ENCODE measurements around the gene EHMT1.

Gene EHMT1

GRCh38 chr9:137815256-137816255, 196.8 kb downstream of the EHMT1 start:
- Histone ChIP-seq H3K27ac (ENCODE audit: low read depth, low read length) (no peak overlapping the region), H3K27me3 (ENCODE audit: control insufficient read depth, insufficient read depth, low read length) (no peaks in the 10 kb centered on the region), H3K4me3 (ENCODE audit: low read depth, low read length) (no peak overlapping the region), H3K4me1 (ENCODE audit: control insufficient read depth, insufficient read depth, low read length) (no peaks in the 10 kb centered on the region), H3K9me3 (ENCODE audit: control insufficient read depth, insufficient read depth, low read length) (peaks cover 13% of the 10 kb centered on the region), H3K36me3 (ENCODE audit: control insufficient read depth, insufficient read depth, low read length) (peaks cover 77% of the 10 kb centered on the region), H3K9ac (ENCODE audit: low read depth, low read length) (no peak overlapping the region)

- H3K36me3 ChIP-seq (ENCODE audit: control insufficient read depth, insufficient read depth, low read length) = peaks cover 78% of the 10 kb centered on the region
- H3K27ac ChIP-seq (ENCODE audit: low read depth, low read length) = no peak overlapping the region
- no peaks in the 10 kb centered on the region for H3K27me3 ChIP-seq (ENCODE audit: control insufficient read depth, insufficient read depth, low read length)
Observed at GRCh38 chr9:137816531-137817235, 197.9 kb downstream of the EHMT1 start.

GRCh38 chr9:137817236-137818200, 198.7 kb downstream of the EHMT1 start:
- no peak overlapping the region for H3K27ac ChIP-seq (ENCODE audit: low read depth, low read length)
- peaks cover 77% of the 10 kb centered on the region for H3K36me3 ChIP-seq (ENCODE audit: control insufficient read depth, insufficient read depth, low read length)

More at GRCh38 chr9:137816531-137817235, 197.9 kb downstream of the EHMT1 start:
- Histone ChIP-seq H3K9ac (ENCODE audit: low read depth, low read length) (no peak overlapping the region), H3K4me1 (ENCODE audit: control insufficient read depth, insufficient read depth, low read length) (no peaks in the 10 kb centered on the region), H3K4me3 (ENCODE audit: low read depth, low read length) (no peak overlapping the region), H3K9me3 (ENCODE audit: control insufficient read depth, insufficient read depth, low read length) (peaks cover 13% of the 10 kb centered on the region)

GRCh38 chr9:137818286-137818685, 199.5 kb downstream of the EHMT1 start:
- no peaks in the 10 kb centered on the region for H3K4me1 ChIP-seq (ENCODE audit: control insufficient read depth, insufficient read depth, low read length)
- H3K36me3 ChIP-seq (ENCODE audit: control insufficient read depth, insufficient read depth, low read length) = peaks cover 69% of the 10 kb centered on the region
- no peaks in the 10 kb centered on the region for H3K27me3 ChIP-seq (ENCODE audit: control insufficient read depth, insufficient read depth, low read length)
- peaks cover 13% of the 10 kb centered on the region for H3K9me3 ChIP-seq (ENCODE audit: control insufficient read depth, insufficient read depth, low read length)
- no peak overlapping the region for H3K27ac ChIP-seq (ENCODE audit: low read depth, low read length)
- no peak overlapping the region for H3K4me3 ChIP-seq (ENCODE audit: low read depth, low read length)
- H3K9ac ChIP-seq (ENCODE audit: low read depth, low read length) = no peak overlapping the region

More at GRCh38 chr9:137817236-137818200, 198.7 kb downstream of the EHMT1 start:
- H3K9me3 ChIP-seq (ENCODE audit: control insufficient read depth, insufficient read depth, low read length) = peaks cover 13% of the 10 kb centered on the region
- H3K27me3 ChIP-seq (ENCODE audit: control insufficient read depth, insufficient read depth, low read length) = no peaks in the 10 kb centered on the region
- H3K4me3 ChIP-seq (ENCODE audit: low read depth, low read length) = no peak overlapping the region
- no peaks in the 10 kb centered on the region for H3K4me1 ChIP-seq (ENCODE audit: control insufficient read depth, insufficient read depth, low read length)
- H3K9ac ChIP-seq (ENCODE audit: low read depth, low read length) = no peak overlapping the region

- Histone ChIP-seq H3K4me1 (ENCODE audit: control insufficient read depth, insufficient read depth, low read length) (no peaks in the 10 kb centered on the region), H3K9ac (ENCODE audit: low read depth, low read length) (no peak overlapping the region), H3K27me3 (ENCODE audit: control insufficient read depth, insufficient read depth, low read length) (no peaks in the 10 kb centered on the region), H3K27ac (ENCODE audit: low read depth, low read length) (no peak overlapping the region), H3K4me3 (ENCODE audit: low read depth, low read length) (no peak overlapping the region), H3K36me3 (ENCODE audit: control insufficient read depth, insufficient read depth, low read length) (peaks cover 64% of the 10 kb centered on the region), H3K9me3 (ENCODE audit: control insufficient read depth, insufficient read depth, low read length) (peaks cover 13% of the 10 kb centered on the region)
Observed at GRCh38 chr9:137820161-137820855, 201.5 kb downstream of the EHMT1 start.

GRCh38 chr9:137823986-137824771, 205.4 kb downstream of the EHMT1 start:
- peaks cover 46% of the 10 kb centered on the region for H3K36me3 ChIP-seq (ENCODE audit: control insufficient read depth, insufficient read depth, low read length)
- H3K9me3 ChIP-seq (ENCODE audit: control insufficient read depth, insufficient read depth, low read length) = no peaks in the 10 kb centered on the region
- H3K4me1 ChIP-seq (ENCODE audit: control insufficient read depth, insufficient read depth, low read length) = no peaks in the 10 kb centered on the region
- no peak overlapping the region for H3K9ac ChIP-seq (ENCODE audit: low read depth, low read length)
- no peak overlapping the region for H3K4me3 ChIP-seq (ENCODE audit: low read depth, low read length)
- H3K27ac ChIP-seq (ENCODE audit: low read depth, low read length) = no peak overlapping the region
- H3K27me3 ChIP-seq (ENCODE audit: control insufficient read depth, insufficient read depth, low read length) = no peaks in the 10 kb centered on the region

GRCh38 chr9:137825324-137825989, 206.7 kb downstream of the EHMT1 start:
- H3K9ac ChIP-seq (ENCODE audit: low read depth, low read length) = no peak overlapping the region
- no peaks in the 10 kb centered on the region for H3K9me3 ChIP-seq (ENCODE audit: control insufficient read depth, insufficient read depth, low read length)
- H3K36me3 ChIP-seq (ENCODE audit: control insufficient read depth, insufficient read depth, low read length) = peaks cover 45% of the 10 kb centered on the region

GRCh38 chr9:137827908-137828526, 209.2 kb downstream of the EHMT1 start:
- H3K9me3 ChIP-seq (ENCODE audit: control insufficient read depth, insufficient read depth, low read length) = no peaks in the 10 kb centered on the region
- H3K36me3 ChIP-seq (ENCODE audit: control insufficient read depth, insufficient read depth, low read length) = peaks cover 44% of the 10 kb centered on the region
- H3K27ac ChIP-seq (ENCODE audit: low read depth, low read length) = no peak overlapping the region
- no peaks in the 10 kb centered on the region for H3K27me3 ChIP-seq (ENCODE audit: control insufficient read depth, insufficient read depth, low read length)
- H3K9ac ChIP-seq (ENCODE audit: low read depth, low read length) = no peak overlapping the region
- no peak overlapping the region for H3K4me3 ChIP-seq (ENCODE audit: low read depth, low read length)
- no peaks in the 10 kb centered on the region for H3K4me1 ChIP-seq (ENCODE audit: control insufficient read depth, insufficient read depth, low read length)

More at GRCh38 chr9:137825324-137825989, 206.7 kb downstream of the EHMT1 start:
- Histone ChIP-seq H3K4me1 (ENCODE audit: control insufficient read depth, insufficient read depth, low read length) (no peaks in the 10 kb centered on the region), H3K27ac (ENCODE audit: low read depth, low read length) (no peak overlapping the region), H3K4me3 (ENCODE audit: low read depth, low read length) (no peak overlapping the region), H3K27me3 (ENCODE audit: control insufficient read depth, insufficient read depth, low read length) (no peaks in the 10 kb centered on the region)

Measured in HUES48 (cell line).